HEK293T (cell line): Measurements from ENCODE around the gene LMO2.

Experiments used
- CTBP1 ChIP-seq: fragments of 450-650 bp; IDR thresholded peaks from 2 replicates; pipeline ENCODE4 v1.6.1; 2016; ENCODE audit warnings: borderline replicate concordance
- FOXA1 ChIP-seq: fragments of 450-650 bp; IDR thresholded peaks from 2 replicates; pipeline ENCODE4 v1.6.1; 2016; ENCODE audit warnings: mild to moderate bottlenecking
- FOXK2 ChIP-seq: fragments of 450-650 bp; IDR thresholded peaks from 2 replicates; pipeline ENCODE4 v1.6.1; 2016; ENCODE audit warnings: mild to moderate bottlenecking
- FOXM1 ChIP-seq: fragments of 450-650 bp; IDR thresholded peaks from 2 replicates; pipeline ENCODE4 v1.6.1; 2017; ENCODE audit warnings: mild to moderate bottlenecking, borderline replicate concordance
- SUZ12 ChIP-seq: fragments of 450-650 bp; IDR thresholded peaks from 2 replicates; pipeline ENCODE4 v1.6.1; 2016; ENCODE audit warnings: mild to moderate bottlenecking
- ZNF384 ChIP-seq: fragments of 450-650 bp; IDR thresholded peaks from 2 replicates; pipeline ENCODE4 v1.6.1; 2016

DNA sequence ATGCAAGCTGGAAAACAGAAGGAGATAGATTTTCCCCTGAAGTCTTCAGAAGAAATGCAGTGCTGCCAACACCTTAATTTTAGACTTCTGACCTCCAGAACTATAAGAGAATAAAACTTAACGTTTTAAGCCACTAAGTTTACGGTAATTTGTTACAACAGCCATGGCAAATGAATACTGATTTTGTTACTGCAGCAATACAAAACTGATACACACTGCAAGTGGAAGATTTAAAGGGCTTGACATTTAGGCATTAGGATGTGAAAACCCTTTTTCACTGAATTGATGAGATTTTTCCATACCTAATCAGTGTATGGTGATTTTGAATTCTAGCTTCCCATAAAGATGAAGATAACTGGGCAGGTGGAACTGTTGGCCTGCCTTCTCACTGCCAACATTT, 22.1 kb upstream of the LMO2 start:
- TF ChIP-seq SUZ12 (no peak), CTBP1 (no peak), FOXM1 (no peak), FOXA1 (no peak), ZNF384 (no peak), FOXK2 (no peak)
